A673 (cell line): ENCODE data around the gene IGF2BP1.
"Not testable (repeated sequence)": the region's sequence is repeated elsewhere in the genome, so short reads cannot be mapped to it uniquely, and the experiment has no call there.

Experiments
- CTCF ChIP-seq: fragments of 300-800, 200-600 bp; sonication (generic); conservative IDR thresholded peaks from 2 replicates; pipeline ENCODE4 v1.5.1; 2017; ENCODE audit warnings: low read depth, mild to moderate bottlenecking, antibody characterized with exemption, low read length, moderate library complexity, mixed read lengths
- EZH2 ChIP-seq: fragments of 200-600 bp; sonication (generic); IDR thresholded peaks from 2 replicates; pipeline ENCODE4 v1.6.1; 2017; ENCODE audit warnings: borderline replicate concordance, low read depth, mild to moderate bottlenecking, mixed read lengths, antibody characterized with exemption, low read length; ENCODE audit not compliant: poor library complexity, severe bottlenecking

GRCh38 chr17:49039518-49039917 lies 42.3 kb downstream of the IGF2BP1 start:
- TF ChIP-seq CTCF, EZH2: not testable (repeated sequence)
